22Rv1 (cell line): Measurements from ENCODE around the gene WDR35.

ENCODE experiments used
- H3K27ac ChIP-seq: fragments of 450-650 bp; 2 replicates; pipeline ENCODE4 v1.5.1; 2017
- CTCF ChIP-seq: fragments of 450-650 bp; IDR thresholded peaks from 2 replicates; pipeline ENCODE4 v1.5.1; 2017; ENCODE audit warnings: mild to moderate bottlenecking
- ZFX ChIP-seq: fragments of 450-650 bp; IDR thresholded peaks from 2 replicates; pipeline ENCODE4 v1.6.1; 2017; ENCODE audit warnings: antibody characterized with exemption, borderline replicate concordance

Gene WDR35

GRCh38 chr2:20018601-20019152 is 28.8 kb upstream of the WDR35 start:
- H3K27ac ChIP-seq, result no peak overlapping the region
- no peak for TF ChIP-seq CTCF
- no peak for TF ChIP-seq ZFX

GRCh38 chr2:20016346-20016745 is 26.4 kb upstream of the WDR35 start:
- no peak for TF ChIP-seq ZFX
- no peak for TF ChIP-seq CTCF
- no peak overlapping the region for H3K27ac ChIP-seq

GRCh38 chr2:20015482-20016083 is 25.7 kb upstream of the WDR35 start:
- no peak for TF ChIP-seq ZFX
- peak; percentile 82 for TF ChIP-seq CTCF
- no peak overlapping the region for H3K27ac ChIP-seq

- no peak overlapping the region for H3K27ac ChIP-seq
- TF ChIP-seq CTCF (no peak), ZFX (no peak)
Measured at GRCh38 chr2:20013126-20013849, 23.4 kb upstream of the WDR35 start.

GRCh38 chr2:20012282-20013125 is 22.6 kb upstream of the WDR35 start, which contains the start of gene MATN3:
MATN3 (minus strand) TSS chr2:20012668; CDS start chr2:20012631, 37 bp downstream.
- TF ChIP-seq CTCF, result no peak
- TF ChIP-seq ZFX, result no peak
- H3K27ac ChIP-seq, result no peak within 1 kb of the TSS

GRCh38 chr2:20012032-20012281 is 22.1 kb upstream of the WDR35 start:
- TF ChIP-seq ZFX, result no peak
- no peak for TF ChIP-seq CTCF

More at GRCh38 chr2:20012032-20012281, 22.1 kb upstream of the WDR35 start:
- H3K27ac ChIP-seq, result no peak overlapping the region
